HepG2 (cell line): Measurements from ENCODE around the gene KDM3B. TPM values are rescaled to one million over a fixed set of nuclear protein-coding genes. Genes with fewer than 3 reads are reported as not detected.

Experiments
- ELK4 ChIP-seq: sonication (generic); formaldehyde crosslinking; IDR thresholded peaks from 2 replicates; pipeline ENCODE4 v1.9.0; 2021; ENCODE audit warnings: missing genetic modification reagents, borderline replicate concordance
- GABPB1 ChIP-seq: IDR thresholded peaks from 2 replicates; pipeline ENCODE4 v1.6.1; 2016; ENCODE audit warnings: mild to moderate bottlenecking, missing genetic modification reagents, moderate library complexity, missing compliant biosample characterization
- GLI4 ChIP-seq: sonication (generic); formaldehyde crosslinking; IDR thresholded peaks from 2 replicates; pipeline ENCODE4 v1.5.1; 2020; ENCODE audit warnings: missing genetic modification reagents, mild to moderate bottlenecking, moderate library complexity, borderline replicate concordance
- HMG20B ChIP-seq: conservative IDR thresholded peaks from 2 replicates; pipeline ENCODE4 v1.6.1; 2016; ENCODE audit warnings: missing genetic modification reagents, missing compliant biosample characterization
- KAT8 ChIP-seq: IDR thresholded peaks from 2 replicates; pipeline ENCODE4 v1.6.1; 2016; ENCODE audit warnings: missing genetic modification reagents, missing compliant biosample characterization
- MLXIP ChIP-seq: sonication (generic); formaldehyde crosslinking; IDR thresholded peaks from 2 replicates; pipeline ENCODE4 v1.9.0; 2021; ENCODE audit warnings: missing genetic modification reagents, borderline replicate concordance
- NR0B2 ChIP-seq: sonication (generic); formaldehyde crosslinking; IDR thresholded peaks from 2 replicates; pipeline ENCODE4 v1.4.0; 2020; ENCODE audit warnings: mild to moderate bottlenecking, missing genetic modification reagents
- RFX1 ChIP-seq: fragments of 450-650 bp; IDR thresholded peaks from 2 replicates; pipeline ENCODE4 v1.6.1; 2017
- SMAD1 ChIP-seq: sonication (generic); formaldehyde crosslinking; IDR thresholded peaks from 2 replicates; pipeline ENCODE4 v1.4.0; 2020; ENCODE audit warnings: missing genetic modification reagents, low read depth, mild to moderate bottlenecking, borderline replicate concordance
- SNAPC2 ChIP-seq: sonication (generic); formaldehyde crosslinking; IDR thresholded peaks from 2 replicates; pipeline ENCODE4 v1.8.1; 2022; ENCODE audit warnings: mild to moderate bottlenecking, missing genetic modification reagents
- SOX13 ChIP-seq, 3 experiments: fragments of 450-650 bp in 1 of 3; sonication (generic) in 1 of 3; formaldehyde crosslinking in 1 of 3; IDR thresholded peaks in 2 of 3; conservative IDR thresholded peaks in 1 of 3; 2 replicates each; pipeline versions ENCODE4 v1.5.0 to v1.6.1; 2016 to 2020; ENCODE audit warnings: antibody characterized with exemption in 1 of 3, mild to moderate bottlenecking in 1 of 3, missing compliant biosample characterization in 1 of 3, missing genetic modification reagents in 1 of 3, moderate library complexity in 1 of 3
- SP2 ChIP-seq: sonication (generic); formaldehyde crosslinking; IDR thresholded peaks from 2 replicates; pipeline ENCODE4 v1.5.1; 2020; ENCODE audit warnings: mild to moderate bottlenecking, missing genetic modification reagents
- TOPORS ChIP-seq: sonication (generic); formaldehyde crosslinking; IDR thresholded peaks from 2 replicates; pipeline ENCODE4 v1.8.0; 2023; ENCODE audit warnings: mild to moderate bottlenecking, missing genetic modification reagents
- TRIM22 ChIP-seq: fragments of 450-650 bp; IDR thresholded peaks from 2 replicates; pipeline ENCODE4 v1.6.1; 2017
- ZNF441 ChIP-seq: sonication (generic); formaldehyde crosslinking; IDR thresholded peaks from 2 replicates; pipeline ENCODE4 v1.7.0; 2021; ENCODE audit warnings: missing genetic modification reagents, borderline replicate concordance
- ZNF513 ChIP-seq: sonication (generic); formaldehyde crosslinking; conservative IDR thresholded peaks from 2 replicates; pipeline ENCODE4 v1.5.0; 2020; ENCODE audit warnings: missing genetic modification reagents
- ZNF562 ChIP-seq: sonication (generic); formaldehyde crosslinking; IDR thresholded peaks from 2 replicates; pipeline ENCODE4 v1.8.0; 2022; ENCODE audit warnings: missing genetic modification reagents, borderline replicate concordance
- ZNF569 ChIP-seq: sonication (generic); formaldehyde crosslinking; IDR thresholded peaks from 2 replicates; pipeline ENCODE4 v1.5.0; 2020; ENCODE audit warnings: mild to moderate bottlenecking, missing genetic modification reagents, moderate library complexity, borderline replicate concordance
- ZSCAN5A ChIP-seq: sonication (generic); formaldehyde crosslinking; IDR thresholded peaks from 2 replicates; pipeline ENCODE4 v1.8.0; 2022; ENCODE audit warnings: mild to moderate bottlenecking, missing genetic modification reagents, borderline replicate concordance
- polyA plus RNA-seq, 8 experiments: library from polyadenylated mRNA; depleted of rRNA in 3 of 8; stranded (reverse) in 7 of 8; unstranded in 1 of 8; fragments of >200 nt; fragmentation: Illumina TruSeq in 4 of 8; extraction: Trizol in 4 of 8; gene quantifications; 2 replicates each; pipeline versions ENCODE4 v1.2.1 to v1.2.3, GENCODE V29; 2011 to 2016; ENCODE audit warnings: low read depth in 4 of 8, missing spikeins in 1 of 8, mixed read lengths in 1 of 8; ENCODE audit not compliant: insufficient read depth in 1 of 8
- total RNA-seq, 5 experiments: library from RNA; depleted of rRNA; stranded (reverse); fragments of >200 nt; fragmentation: Illumina TruSeq; extraction: Trizol; gene quantifications; 2 replicates each; pipeline ENCODE4 v1.2.3, GENCODE V29; 2016; ENCODE audit warnings: low read depth in 1 of 5

The KDM3B gene
- total and polyA plus RNA-seq, 2 of the 13 experiments (the other 11 are each of a cell fraction or from before 2014, with no cell fraction given), result 19.7 to 34.3 TPM

GRCh38 chr5:138352071-138352721, at the start of gene KDM3B (continued):
- TF ChIP-seq ZSCAN5A (CRISPR knock-in tag) (peak; percentile 99; the same call in 1 of the 2 replicates), MLXIP (no peak), SP2 (CRISPR knock-in tag) (no peak), ELK4 (CRISPR knock-in tag) (no peak), ZNF513 (CRISPR knock-in tag) (no peak), KAT8 (CRISPR knock-in tag) (no peak; the same call in 1 of the 2 replicates), SOX13 (IDR thresholded peaks at IDR 0.05) (no peak), SOX13 (CRISPR knock-in tag; conservative IDR thresholded peaks at IDR 0.05 in 1 of 2, IDR thresholded peaks at IDR 0.05 in 1 of 2) (peak in 1 of 2 experiments; percentile 21; a peak in 1 of 4 replicates), SMAD1 (CRISPR knock-in tag) (peak; percentile 52; the same call in 1 of the 2 replicates), TOPORS (peak; percentile 83), RFX1 (no peak), ZNF562 (CRISPR knock-in tag) (no peak), GLI4 (CRISPR knock-in tag) (no peak), ZNF441 (CRISPR knock-in tag) (no peak), GABPB1 (CRISPR knock-in tag) (peak; percentile 67), TRIM22 (no peak), HMG20B (CRISPR knock-in tag) (no peak), NR0B2 (no peak), SNAPC2 (CRISPR knock-in tag) (no peak), ZNF569 (CRISPR knock-in tag) (no peak)
